GM12878 (cell line): ENCODE results near the gene ATP2C2. TPM values are rescaled to one million over a fixed set of nuclear protein-coding genes. Genes with fewer than 3 reads are reported as not detected.

Experiments
- BACH1 ChIP-seq: fragments of 450-650 bp; IDR thresholded peaks from 2 replicates; pipeline ENCODE4 v1.6.1; 2017; ENCODE audit warnings: mild to moderate bottlenecking, borderline replicate concordance
- E4F1 ChIP-seq: fragments of 450-650 bp; IDR thresholded peaks from 2 replicates; pipeline ENCODE4 v1.6.1; 2018; ENCODE audit warnings: borderline replicate concordance, mild to moderate bottlenecking; ENCODE audit not compliant: partially characterized antibody
- EP300 ChIP-seq, 2 experiments: fragments of 150-350 bp in 1 of 2; IDR thresholded peaks; 2 replicates each; pipeline ENCODE4 v1.6.1; 2011 to 2012; ENCODE audit warnings: low read depth in 2 of 2, low read length in 2 of 2, borderline replicate concordance in 1 of 2, improper control_type of control experiment in 1 of 2, inconsistent platforms in 1 of 2; ENCODE audit not compliant: control insufficient read depth in 1 of 2
- GABPA ChIP-seq: IDR thresholded peaks from 2 replicates; pipeline ENCODE4 v1.6.1; 2014; ENCODE audit warnings: antibody characterized with exemption, low read depth, mild to moderate bottlenecking, inconsistent platforms
- PAX5 ChIP-seq: IDR thresholded peaks from 2 replicates; pipeline ENCODE4 v1.6.1; 2011; ENCODE audit warnings: low read depth, low read length, borderline replicate concordance
- SMC3 ChIP-seq: IDR thresholded peaks from 2 replicates; pipeline ENCODE4 v1.6.1; 2011; ENCODE audit warnings: low read length, improper control_type of control experiment, borderline replicate concordance
- TCF7 ChIP-seq: IDR thresholded peaks from 2 replicates; pipeline ENCODE4 v1.6.1; 2014; ENCODE audit warnings: antibody characterized with exemption, borderline replicate concordance
- YBX1 ChIP-seq: fragments of 450-650 bp; IDR thresholded peaks from 2 replicates; pipeline ENCODE4 v1.6.1; 2016; ENCODE audit warnings: antibody characterized with exemption
- polyA plus RNA-seq, 11 experiments: library from polyadenylated mRNA; depleted of rRNA in 4 of 11; unstranded in 6 of 11; stranded (reverse) in 5 of 11; fragments of >200 nt; fragmentation: Nextera tagmentation in 4 of 11; fragmentation: Illumina TruSeq in 1 of 11; extraction: Ambion mirVana in 4 of 11; extraction: Trizol in 1 of 11; gene quantifications; 1 replicate in 1 of 11; 2 replicates in 10 of 11; pipeline versions ENCODE4 v1.2.1 to v1.2.3, GENCODE V29; 2011 to 2016; ENCODE audit warnings: inconsistent platforms in 2 of 11, missing spikeins in 2 of 11, low read depth in 1 of 11
- total RNA-seq, 4 experiments: library from RNA; depleted of rRNA in 3 of 4; stranded (reverse); fragments of >200 nt in 3 of 4; fragmentation: Illumina TruSeq in 1 of 4; extraction: Trizol in 1 of 4; gene quantifications; 2 replicates each; pipeline versions ENCODE4 v1.2.1 to v1.2.3, GENCODE V29; 2013 to 2021
- TF ChIP-seq, protein P1 (sequence below), 3 experiments: IDR thresholded peaks in 2 of 3; conservative IDR thresholded peaks in 1 of 3; 2 replicates each; pipeline ENCODE4 v1.5.1; 2011; ENCODE audit warnings: low read depth in 3 of 3, low read length in 3 of 3, mild to moderate bottlenecking in 3 of 3, control low read depth in 2 of 3, moderate library complexity in 2 of 3, inconsistent platforms in 1 of 3, mixed read lengths in 1 of 3; ENCODE audit not compliant: control insufficient read depth in 2 of 3, insufficient read depth in 1 of 3; ENCODE audit errors: extremely low read depth in 1 of 3

Gene ATP2C2
- total and polyA plus RNA-seq, 10 of the 15 experiments (the other 5 are each of a cell fraction or from before 2014, with no cell fraction given) = 0.05 to 0.19 TPM; not detected in 8

- TF ChIP-seq E4F1 (no peak), SMC3 (no peak), GABPA (no peak), TCF7 (no peak), YBX1 (no peak), BACH1 (no peak), EP300 (IDR thresholded peaks at IDR 0.05; ENCODE audit: borderline replicate concordance in 1 of 2, control insufficient read depth in 1 of 2, low read depth in 2 of 2, low read length in 2 of 2) (no peak), PAX5 (no peak)
- TF ChIP-seq, protein P1, sequence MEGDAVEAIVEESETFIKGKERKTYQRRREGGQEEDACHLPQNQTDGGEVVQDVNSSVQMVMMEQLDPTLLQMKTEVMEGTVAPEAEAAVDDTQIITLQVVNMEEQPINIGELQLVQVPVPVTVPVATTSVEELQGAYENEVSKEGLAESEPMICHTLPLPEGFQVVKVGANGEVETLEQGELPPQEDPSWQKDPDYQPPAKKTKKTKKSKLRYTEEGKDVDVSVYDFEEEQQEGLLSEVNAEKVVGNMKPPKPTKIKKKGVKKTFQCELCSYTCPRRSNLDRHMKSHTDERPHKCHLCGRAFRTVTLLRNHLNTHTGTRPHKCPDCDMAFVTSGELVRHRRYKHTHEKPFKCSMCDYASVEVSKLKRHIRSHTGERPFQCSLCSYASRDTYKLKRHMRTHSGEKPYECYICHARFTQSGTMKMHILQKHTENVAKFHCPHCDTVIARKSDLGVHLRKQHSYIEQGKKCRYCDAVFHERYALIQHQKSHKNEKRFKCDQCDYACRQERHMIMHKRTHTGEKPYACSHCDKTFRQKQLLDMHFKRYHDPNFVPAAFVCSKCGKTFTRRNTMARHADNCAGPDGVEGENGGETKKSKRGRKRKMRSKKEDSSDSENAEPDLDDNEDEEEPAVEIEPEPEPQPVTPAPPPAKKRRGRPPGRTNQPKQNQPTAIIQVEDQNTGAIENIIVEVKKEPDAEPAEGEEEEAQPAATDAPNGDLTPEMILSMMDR (IDR thresholded peaks at IDR 0.05 in 2 of 3, conservative IDR thresholded peaks at IDR 0.05 in 1 of 3; ENCODE audit: control insufficient read depth in 2 of 3, extremely low read depth in 1 of 3, insufficient read depth in 1 of 3, low read depth in 3 of 3, low read length in 3 of 3) = no peak
These were observed 115.7 kb downstream of the ATP2C2 start (continued) for GRCh38 chr16:84483882-84484565.
